Measurements from ENCODE around the gene MCF2L2.

Gene MCF2L2

DNA sequence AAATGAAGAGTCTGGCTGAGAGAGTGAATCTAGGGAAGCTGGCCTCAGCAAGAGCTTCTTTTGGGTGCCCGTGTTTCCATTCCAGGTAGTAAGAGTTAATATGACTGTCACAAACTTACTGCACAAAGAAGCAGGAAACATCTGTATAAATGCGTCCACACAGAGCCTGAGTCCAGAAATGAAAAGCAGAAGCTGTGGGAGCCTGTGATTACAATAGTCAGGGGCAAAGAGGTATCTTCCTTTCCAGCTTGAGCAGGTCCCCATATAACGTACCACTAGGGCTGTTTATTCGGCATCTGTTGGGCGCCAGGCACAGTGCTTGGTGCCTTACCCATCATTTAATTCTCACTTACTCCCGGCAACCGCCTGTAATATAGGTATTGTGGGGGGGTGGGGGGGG, 215.9 kb downstream of the MCF2L2 start:
- Histone ChIP-seq H3K4me1 (ENCODE audit: control insufficient read depth, insufficient read depth, low read length) (no peaks in the 10 kb centered on the region), H3K36me3 (ENCODE audit: control insufficient read depth in 2 of 2, insufficient read depth in 1 of 2, low read length in 2 of 2) (no peaks in the 10 kb centered on the region), H3K4me3 (ENCODE audit: low read depth, low read length) (no peak overlapping the region), H3K27ac (ENCODE audit: extremely low read depth, low read depth, low read length) (no peak overlapping the region), H3K9me3 (ENCODE audit: control insufficient read depth, insufficient read depth, low read depth, low read length) (no peaks in the 10 kb centered on the region)
- ChIA-PET POLR2A (no interaction called here), CTCF (interaction anchor here (1.6 kb wide), 1 partner anchor 173 kb away, joined by 6 read pairs; no protein-coding TSS in a partner anchor)
- no peak for TF ChIP-seq WT1 (tag by site-specific recombination; IDR thresholded peaks at IDR 0.05)
- no peak for TF ChIP-seq ZBTB21 (tag by site-specific recombination; IDR thresholded peaks at IDR 0.05)
- TF ChIP-seq ZNF114 (tag by site-specific recombination; IDR thresholded peaks at IDR 0.05) = no peak
- TF ChIP-seq, protein P1, sequence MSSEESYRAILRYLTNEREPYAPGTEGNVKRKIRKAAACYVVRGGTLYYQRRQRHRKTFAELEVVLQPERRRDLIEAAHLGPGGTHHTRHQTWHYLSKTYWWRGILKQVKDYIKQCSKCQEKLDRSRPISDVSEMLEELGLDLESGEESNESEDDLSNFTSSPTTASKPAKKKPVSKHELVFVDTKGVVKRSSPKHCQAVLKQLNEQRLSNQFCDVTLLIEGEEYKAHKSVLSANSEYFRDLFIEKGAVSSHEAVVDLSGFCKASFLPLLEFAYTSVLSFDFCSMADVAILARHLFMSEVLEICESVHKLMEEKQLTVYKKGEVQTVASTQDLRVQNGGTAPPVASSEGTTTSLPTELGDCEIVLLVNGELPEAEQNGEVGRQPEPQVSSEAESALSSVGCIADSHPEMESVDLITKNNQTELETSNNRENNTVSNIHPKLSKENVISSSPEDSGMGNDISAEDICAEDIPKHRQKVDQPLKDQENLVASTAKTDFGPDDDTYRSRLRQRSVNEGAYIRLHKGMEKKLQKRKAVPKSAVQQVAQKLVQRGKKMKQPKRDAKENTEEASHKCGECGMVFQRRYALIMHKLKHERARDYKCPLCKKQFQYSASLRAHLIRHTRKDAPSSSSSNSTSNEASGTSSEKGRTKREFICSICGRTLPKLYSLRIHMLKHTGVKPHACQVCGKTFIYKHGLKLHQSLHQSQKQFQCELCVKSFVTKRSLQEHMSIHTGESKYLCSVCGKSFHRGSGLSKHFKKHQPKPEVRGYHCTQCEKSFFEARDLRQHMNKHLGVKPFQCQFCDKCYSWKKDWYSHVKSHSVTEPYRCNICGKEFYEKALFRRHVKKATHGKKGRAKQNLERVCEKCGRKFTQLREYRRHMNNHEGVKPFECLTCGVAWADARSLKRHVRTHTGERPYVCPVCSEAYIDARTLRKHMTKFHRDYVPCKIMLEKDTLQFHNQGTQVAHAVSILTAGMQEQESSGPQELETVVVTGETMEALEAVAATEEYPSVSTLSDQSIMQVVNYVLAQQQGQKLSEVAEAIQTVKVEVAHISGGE (tag by site-specific recombination; conservative IDR thresholded peaks at IDR 0.05; ENCODE audit: low read depth) = no peak
- TF ChIP-seq ZNF341 (tag by site-specific recombination; IDR thresholded peaks at IDR 0.05; ENCODE audit: low read depth) = no peak
- TF ChIP-seq ZNF76 (tag by site-specific recombination; IDR thresholded peaks at IDR 0.05; ENCODE audit: borderline replicate concordance, low read depth) = no peak
- TF ChIP-seq ZNF677 (tag by site-specific recombination; IDR thresholded peaks at IDR 0.05) = no peak
- no peak for TF ChIP-seq MYNN (tag by site-specific recombination; IDR thresholded peaks at IDR 0.05; ENCODE audit: borderline replicate concordance)
- no peak for TF ChIP-seq ZNF121 (tag by site-specific recombination; IDR thresholded peaks at IDR 0.05)
- no peak for TF ChIP-seq ZNF660 (tag by site-specific recombination; IDR thresholded peaks at IDR 0.05)
- TF ChIP-seq ZNF558 (tag by site-specific recombination; IDR thresholded peaks at IDR 0.05) = no peak
- TF ChIP-seq, protein P2, sequence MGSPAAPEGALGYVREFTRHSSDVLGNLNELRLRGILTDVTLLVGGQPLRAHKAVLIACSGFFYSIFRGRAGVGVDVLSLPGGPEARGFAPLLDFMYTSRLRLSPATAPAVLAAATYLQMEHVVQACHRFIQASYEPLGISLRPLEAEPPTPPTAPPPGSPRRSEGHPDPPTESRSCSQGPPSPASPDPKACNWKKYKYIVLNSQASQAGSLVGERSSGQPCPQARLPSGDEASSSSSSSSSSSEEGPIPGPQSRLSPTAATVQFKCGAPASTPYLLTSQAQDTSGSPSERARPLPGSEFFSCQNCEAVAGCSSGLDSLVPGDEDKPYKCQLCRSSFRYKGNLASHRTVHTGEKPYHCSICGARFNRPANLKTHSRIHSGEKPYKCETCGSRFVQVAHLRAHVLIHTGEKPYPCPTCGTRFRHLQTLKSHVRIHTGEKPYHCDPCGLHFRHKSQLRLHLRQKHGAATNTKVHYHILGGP (tag by site-specific recombination; IDR thresholded peaks at IDR 0.05) = no peak

DNA sequence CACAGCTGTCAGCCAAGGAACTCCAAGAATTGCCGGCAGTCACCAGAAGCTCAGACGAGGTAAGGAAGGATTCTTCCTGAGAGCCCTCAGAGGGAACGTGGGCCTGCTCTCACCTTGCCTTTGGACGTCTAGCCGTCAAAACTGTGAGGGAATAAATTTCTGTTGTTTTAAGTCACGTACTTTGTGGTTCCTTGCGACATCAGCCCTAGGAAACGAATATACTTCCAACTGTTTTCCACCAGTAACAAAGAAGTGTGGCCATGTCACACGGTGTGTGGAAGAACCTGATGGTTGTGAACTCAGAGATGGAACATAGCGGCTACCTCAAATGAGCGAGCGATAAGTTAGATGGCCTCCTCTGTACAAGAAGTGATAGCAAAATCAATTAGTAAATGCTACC, 216.3 kb downstream of the MCF2L2 start:
- CTCF ChIA-PET = interaction anchor here (1.6 kb wide), 1 partner anchor 174 kb away, joined by 6 read pairs; no protein-coding TSS in a partner anchor
- TF ChIP-seq ZNF776 (tag by site-specific recombination; IDR thresholded peaks at IDR 0.05; ENCODE audit: borderline replicate concordance) (no peak), ZNF138 (tag by site-specific recombination; IDR thresholded peaks at IDR 0.05; ENCODE audit: borderline replicate concordance) (no peak)
- TF ChIP-seq, protein P3, sequence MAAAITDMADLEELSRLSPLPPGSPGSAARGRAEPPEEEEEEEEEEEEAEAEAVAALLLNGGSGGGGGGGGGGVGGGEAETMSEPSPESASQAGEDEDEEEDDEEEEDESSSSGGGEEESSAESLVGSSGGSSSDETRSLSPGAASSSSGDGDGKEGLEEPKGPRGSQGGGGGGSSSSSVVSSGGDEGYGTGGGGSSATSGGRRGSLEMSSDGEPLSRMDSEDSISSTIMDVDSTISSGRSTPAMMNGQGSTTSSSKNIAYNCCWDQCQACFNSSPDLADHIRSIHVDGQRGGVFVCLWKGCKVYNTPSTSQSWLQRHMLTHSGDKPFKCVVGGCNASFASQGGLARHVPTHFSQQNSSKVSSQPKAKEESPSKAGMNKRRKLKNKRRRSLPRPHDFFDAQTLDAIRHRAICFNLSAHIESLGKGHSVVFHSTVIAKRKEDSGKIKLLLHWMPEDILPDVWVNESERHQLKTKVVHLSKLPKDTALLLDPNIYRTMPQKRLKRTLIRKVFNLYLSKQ (tag by site-specific recombination; IDR thresholded peaks at IDR 0.05; ENCODE audit: borderline replicate concordance) = no peak
- Histone ChIP-seq H3K4me3 (ENCODE audit: low read depth, low read length) (no peak overlapping the region), H3K4me1 (ENCODE audit: control insufficient read depth, insufficient read depth, low read length) (no peaks in the 10 kb centered on the region), H3K9me3 (ENCODE audit: control insufficient read depth, insufficient read depth, low read depth, low read length) (no peaks in the 10 kb centered on the region), H3K36me3 (ENCODE audit: control insufficient read depth in 2 of 2, insufficient read depth in 1 of 2, low read length in 2 of 2) (no peaks in the 10 kb centered on the region), H3K27ac (ENCODE audit: extremely low read depth, low read depth, low read length) (no peak overlapping the region)
- POLR2A ChIA-PET = no interaction called here

DNA sequence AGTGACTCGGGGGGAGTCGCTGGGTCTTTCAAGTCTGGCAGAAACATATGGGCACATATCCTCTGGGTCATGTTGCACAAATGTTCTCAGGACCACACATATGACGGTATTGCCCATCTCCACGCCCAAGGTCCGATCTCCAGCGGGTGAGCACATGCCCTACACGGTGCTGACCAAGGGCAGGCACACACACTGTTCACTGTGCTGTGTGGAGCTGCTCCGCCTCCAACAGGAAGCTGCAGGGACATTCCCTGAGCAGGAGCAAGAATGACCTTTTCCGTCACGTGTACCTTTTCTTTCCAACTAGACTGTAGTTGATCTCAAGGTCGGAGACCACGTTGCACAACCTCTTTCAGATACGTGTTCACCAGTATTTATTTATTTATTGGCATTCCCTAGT, 217.1 kb downstream of the MCF2L2 start:
- no peak overlapping the region for H3K4me3 ChIP-seq (ENCODE audit: low read depth, low read length)
- H3K36me3 ChIP-seq (ENCODE audit: control insufficient read depth in 2 of 2, insufficient read depth in 1 of 2, low read length in 2 of 2) = no peaks in the 10 kb centered on the region
- no peaks in the 10 kb centered on the region for H3K9me3 ChIP-seq (ENCODE audit: control insufficient read depth, insufficient read depth, low read depth, low read length)
- POLR2A ChIA-PET = no interaction called here
- CTCF ChIA-PET = no interaction called here
- no peak overlapping the region for H3K27ac ChIP-seq (ENCODE audit: extremely low read depth, low read depth, low read length)
- no peaks in the 10 kb centered on the region for H3K4me1 ChIP-seq (ENCODE audit: control insufficient read depth, insufficient read depth, low read length)
- no peak for TF ChIP-seq ZNF302 (tag by site-specific recombination; IDR thresholded peaks at IDR 0.05; ENCODE audit: low read depth)
- TF ChIP-seq ZNF394 (tag by site-specific recombination; IDR thresholded peaks at IDR 0.05; ENCODE audit: borderline replicate concordance) = no peak
- no peak for TF ChIP-seq ZNF248 (tag by site-specific recombination; IDR thresholded peaks at IDR 0.05)
- TF ChIP-seq GLI4 (tag by site-specific recombination; IDR thresholded peaks at IDR 0.05) = no peak
- TF ChIP-seq ZNF155 (tag by site-specific recombination; IDR thresholded peaks at IDR 0.05) = no peak
- TF ChIP-seq GLIS2 (tag by site-specific recombination; IDR thresholded peaks at IDR 0.05) = no peak
- TF ChIP-seq, protein P4, sequence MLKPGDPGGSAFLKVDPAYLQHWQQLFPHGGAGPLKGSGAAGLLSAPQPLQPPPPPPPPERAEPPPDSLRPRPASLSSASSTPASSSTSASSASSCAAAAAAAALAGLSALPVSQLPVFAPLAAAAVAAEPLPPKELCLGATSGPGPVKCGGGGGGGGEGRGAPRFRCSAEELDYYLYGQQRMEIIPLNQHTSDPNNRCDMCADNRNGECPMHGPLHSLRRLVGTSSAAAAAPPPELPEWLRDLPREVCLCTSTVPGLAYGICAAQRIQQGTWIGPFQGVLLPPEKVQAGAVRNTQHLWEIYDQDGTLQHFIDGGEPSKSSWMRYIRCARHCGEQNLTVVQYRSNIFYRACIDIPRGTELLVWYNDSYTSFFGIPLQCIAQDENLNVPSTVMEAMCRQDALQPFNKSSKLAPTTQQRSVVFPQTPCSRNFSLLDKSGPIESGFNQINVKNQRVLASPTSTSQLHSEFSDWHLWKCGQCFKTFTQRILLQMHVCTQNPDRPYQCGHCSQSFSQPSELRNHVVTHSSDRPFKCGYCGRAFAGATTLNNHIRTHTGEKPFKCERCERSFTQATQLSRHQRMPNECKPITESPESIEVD (tag by site-specific recombination; IDR thresholded peaks at IDR 0.05) = no peak
- TF ChIP-seq TRIM28 (IDR thresholded peaks at IDR 0.05; ENCODE audit: borderline replicate concordance, low read length) = no peak
- no peak for TF ChIP-seq ZNF23 (tag by site-specific recombination; IDR thresholded peaks at IDR 0.05; ENCODE audit: borderline replicate concordance)
